Measurements from ENCODE around the gene UBA52.

- TF ChIP-seq EZH2 (IDR thresholded peaks at IDR 0.05), result no peak
- no peak for TF ChIP-seq POLR2AphosphoS5 (IDR thresholded peaks at IDR 0.05; ENCODE audit: borderline replicate concordance, low read depth, low read length)
Measured at GRCh38 chr19:18568367-18568766, 3.3 kb upstream of the UBA52 start.
